GM20431 (cell line): ENCODE data around the gene QKI.
"Not testable (repeated sequence)": the region's sequence is repeated elsewhere in the genome, so short reads cannot be mapped to it uniquely, and the experiment has no call there.

Experiments used
- in situ Hi-C: fragments of 300-500 bp; cut with MseI, MboI; formaldehyde crosslinking; loops from one replicate; pipeline ENCODE4 v1.15.0; 2020; ENCODE audit warnings: low sequenced_read_pairs; ENCODE audit not compliant: unreplicated experiment

Gene QKI

GRCh38 chr6:163563318-163563717 lies 148.8 kb downstream of the QKI start:
- in situ Hi-C loops = no loop called here

DNA sequence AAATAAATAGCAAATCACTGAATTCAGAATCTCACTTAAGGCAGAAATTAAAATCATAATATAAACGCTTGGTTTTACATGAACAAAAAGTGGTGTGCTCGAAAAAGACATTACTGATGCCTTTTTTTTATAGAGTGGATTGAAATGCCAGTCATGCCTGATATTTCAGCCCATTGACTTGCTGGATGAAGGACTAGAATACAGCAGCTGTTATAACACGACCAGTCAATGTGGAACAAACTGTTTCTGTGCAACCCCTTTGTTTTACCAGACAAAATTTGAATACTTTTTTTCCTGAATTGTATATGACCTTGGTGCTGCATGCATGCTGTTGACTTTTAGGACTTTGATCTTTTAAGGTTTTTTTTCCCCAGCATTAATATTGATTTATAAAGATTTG lies 150.0 kb downstream of the QKI start:
- in situ Hi-C loops = no loop called here

- in situ Hi-C loops = no loop called here
Measured at GRCh38 chr6:163565140-163565539, 150.6 kb downstream of the QKI start.

GRCh38 chr6:163566056-163566455 lies 151.5 kb downstream of the QKI start:
- in situ Hi-C loops = no loop called here

DNA sequence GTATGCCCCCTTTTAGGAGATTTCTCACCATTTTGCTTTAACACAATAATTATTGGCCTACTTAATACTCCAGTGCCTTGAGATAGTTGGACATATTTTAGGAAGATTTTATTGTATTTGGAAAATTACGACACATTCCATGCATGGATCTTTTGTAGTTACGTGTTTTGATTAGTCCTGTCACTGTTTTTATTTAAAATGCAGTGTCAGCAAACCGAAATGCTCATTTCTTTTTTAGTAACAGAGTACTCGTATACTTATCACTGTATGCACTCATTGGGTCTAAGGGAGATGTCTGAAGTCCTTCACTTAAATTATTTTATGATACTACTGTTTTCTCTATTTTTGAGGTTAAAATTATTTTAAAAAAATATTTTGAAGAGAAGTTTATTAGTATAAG lies 153.8 kb downstream of the QKI start:
- in situ Hi-C loops = no loop called here

GRCh38 chr6:163570579-163571231 lies 156.2 kb downstream of the QKI start:
- in situ Hi-C loops = no loop called here

DNA sequence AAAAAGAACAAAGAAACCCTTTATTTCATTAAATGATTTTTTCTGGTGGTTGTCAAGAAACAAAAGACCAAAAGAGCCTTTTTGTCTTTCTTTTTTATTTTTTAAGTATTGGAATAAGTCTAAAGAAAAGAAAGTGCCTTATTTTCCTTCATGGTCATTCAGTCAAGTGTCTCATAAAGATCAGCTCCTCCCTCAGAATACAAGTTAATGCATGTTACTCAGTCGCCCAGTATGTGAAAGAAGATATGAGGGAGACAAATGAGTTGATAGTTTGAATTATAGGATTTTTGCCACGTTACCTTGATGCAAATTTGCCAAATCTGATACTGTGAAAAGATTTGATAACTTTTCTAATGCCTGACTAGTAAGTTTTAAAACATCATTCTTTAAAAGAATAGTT lies 157.2 kb downstream of the QKI start:
- in situ Hi-C loops = no loop called here

- in situ Hi-C loops = no loop called here
Measured at GRCh38 chr6:163572612-163573011, 158.1 kb downstream of the QKI start.

GRCh38 chr6:163573503-163574179 lies 159.1 kb downstream of the QKI start:
- in situ Hi-C loops = no loop called here

DNA sequence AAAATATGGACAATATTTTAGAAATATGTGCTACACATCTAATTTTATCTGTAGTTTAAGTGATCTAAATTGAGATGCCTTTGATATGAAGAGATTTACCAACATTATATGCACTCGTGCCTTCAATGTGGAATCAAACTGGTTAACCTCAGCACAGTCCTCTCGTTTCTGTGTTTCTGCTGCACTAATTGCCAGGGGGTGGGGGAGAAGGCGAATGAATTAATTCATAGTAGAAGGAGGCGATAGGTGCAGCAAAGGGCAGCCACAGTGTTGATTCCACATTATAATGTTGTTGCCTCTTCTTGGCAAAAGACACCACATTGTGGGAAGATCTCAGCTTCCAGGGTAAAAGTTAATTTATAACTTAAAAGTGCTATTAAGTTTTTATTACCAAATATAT lies 161.6 kb downstream of the QKI start:
- in situ Hi-C loops = no loop called here

- in situ Hi-C loops = no loop called here
Measured at GRCh38 chr6:163577404-163577803, 162.9 kb downstream of the QKI start.

- in situ Hi-C loops = no loop called here
Measured at GRCh38 chr6:163579111-163579879, 164.8 kb downstream of the QKI start.

DNA sequence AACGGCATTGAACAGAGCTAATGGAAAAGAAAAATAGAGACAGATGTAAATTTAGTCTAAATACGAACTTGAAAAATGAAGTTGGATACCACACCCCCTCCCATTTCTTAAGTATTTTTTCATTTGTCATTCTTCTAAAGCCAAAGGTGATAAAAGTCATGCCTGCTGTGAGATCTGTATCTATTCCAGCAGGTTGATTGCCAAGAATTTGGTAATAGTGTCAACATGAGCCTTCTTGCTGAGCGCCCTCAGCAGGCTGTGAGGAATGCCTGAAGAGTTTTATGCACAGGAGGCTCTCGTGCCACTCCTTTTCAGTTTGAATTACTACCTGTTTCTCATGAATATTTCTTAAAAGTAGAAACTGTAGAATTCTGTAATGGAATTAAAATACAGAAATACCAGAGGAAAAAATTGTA lies 165.4 kb downstream of the QKI start:
- in situ Hi-C loops = no loop called here

DNA sequence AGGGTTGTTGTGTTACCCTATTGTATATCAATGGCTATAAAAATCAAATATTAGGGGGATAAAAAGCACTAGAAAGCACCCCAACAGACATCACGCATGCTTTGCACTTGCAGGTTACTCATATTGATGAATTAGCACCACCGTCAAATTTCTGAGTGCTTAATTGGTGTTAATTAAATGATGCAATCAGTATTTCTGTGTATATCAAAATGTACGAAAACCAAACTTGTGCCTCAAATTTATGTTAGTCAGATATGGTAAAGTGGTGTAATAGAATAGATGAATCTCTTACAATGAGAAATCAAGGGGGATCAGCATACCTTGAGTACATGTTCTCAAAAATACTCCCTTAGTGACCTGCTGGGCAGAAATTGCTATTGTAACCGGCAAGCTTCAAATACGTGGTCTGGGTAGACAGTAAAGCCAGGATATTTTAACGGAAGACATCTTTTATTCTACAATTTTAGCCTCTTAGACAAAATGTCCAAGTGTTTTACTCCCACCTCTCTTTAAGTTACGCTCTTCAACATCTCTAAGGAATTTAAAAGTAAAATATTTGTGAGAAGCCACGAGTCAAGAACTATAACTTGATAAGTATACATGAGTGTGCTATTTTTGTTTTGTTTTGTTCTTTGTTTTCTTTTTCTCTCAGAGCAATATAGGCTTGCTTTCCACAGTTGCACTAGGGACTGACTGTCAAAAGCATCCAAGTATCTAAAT lies 166.0 kb downstream of the QKI start:
- in situ Hi-C loops = no loop called here

GRCh38 chr6:163583558-163583957 lies 169.0 kb downstream of the QKI start:
- in situ Hi-C loops = no loop called here

DNA sequence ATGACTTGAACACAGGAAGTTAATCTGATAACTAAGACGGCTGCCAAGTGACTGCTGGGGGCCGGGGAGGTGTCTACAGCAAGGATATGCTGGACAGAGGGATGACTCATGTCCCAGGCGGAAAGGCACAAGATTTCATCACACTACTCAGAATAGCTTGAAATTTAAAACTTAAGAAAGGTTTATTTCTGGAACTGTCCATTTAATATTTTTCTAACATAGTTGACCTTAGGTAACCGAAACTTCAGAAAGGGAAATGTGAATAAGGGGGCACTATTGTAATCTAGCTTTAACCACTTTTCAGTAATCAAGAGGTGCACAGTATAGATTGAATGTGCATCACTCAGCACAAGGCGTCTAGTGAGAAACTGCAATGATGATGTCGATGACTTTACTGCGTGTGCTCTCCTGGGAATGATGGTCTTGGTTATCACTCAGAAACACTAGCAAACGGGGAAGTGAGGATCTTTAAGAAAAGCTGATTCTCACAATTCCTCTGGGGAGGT lies 171.5 kb downstream of the QKI start:
- in situ Hi-C loops = no loop called here

DNA sequence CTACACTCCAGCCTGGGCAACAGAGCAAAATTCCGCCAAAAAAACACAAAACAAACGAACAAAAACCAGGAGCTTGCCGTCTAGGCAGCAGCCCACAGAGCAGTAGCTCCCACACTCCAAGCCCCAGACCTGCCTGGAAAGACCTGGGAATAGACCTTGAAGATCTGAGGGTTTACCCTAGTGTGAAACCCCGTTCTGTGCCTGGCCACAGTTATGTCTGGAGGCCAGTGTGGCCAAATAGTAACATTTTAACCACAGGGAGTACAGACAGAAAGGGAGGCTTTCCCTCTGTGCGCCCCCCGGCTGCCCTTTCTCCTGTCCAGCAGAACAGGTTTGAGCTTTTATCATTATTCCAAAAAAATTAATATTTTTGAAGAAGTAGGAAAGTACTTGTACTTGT lies 172.4 kb downstream of the QKI start:
- in situ Hi-C loops = no loop called here

- in situ Hi-C loops = no loop called here
Measured at GRCh38 chr6:163588220-163588919, 173.9 kb downstream of the QKI start.

DNA sequence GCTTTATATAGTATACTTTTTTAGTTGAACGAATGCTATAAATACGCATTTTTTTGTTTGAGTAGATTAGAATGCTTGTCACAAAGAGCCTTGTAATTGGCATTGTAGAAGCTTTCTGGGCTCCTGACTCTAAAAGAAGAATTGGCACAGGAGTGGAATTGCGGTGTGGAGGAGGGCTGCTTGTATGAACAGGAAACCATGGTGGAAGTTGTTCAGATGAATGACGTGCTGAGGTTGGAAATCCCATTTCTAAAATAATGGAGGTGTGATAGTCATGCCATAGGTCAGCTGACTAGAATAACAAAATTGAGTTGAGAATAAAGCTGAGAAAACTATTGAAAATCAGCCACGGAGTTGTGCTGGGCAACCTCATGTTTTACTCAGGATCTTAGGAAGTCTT lies 174.9 kb downstream of the QKI start:
- in situ Hi-C loops = no loop called here

DNA sequence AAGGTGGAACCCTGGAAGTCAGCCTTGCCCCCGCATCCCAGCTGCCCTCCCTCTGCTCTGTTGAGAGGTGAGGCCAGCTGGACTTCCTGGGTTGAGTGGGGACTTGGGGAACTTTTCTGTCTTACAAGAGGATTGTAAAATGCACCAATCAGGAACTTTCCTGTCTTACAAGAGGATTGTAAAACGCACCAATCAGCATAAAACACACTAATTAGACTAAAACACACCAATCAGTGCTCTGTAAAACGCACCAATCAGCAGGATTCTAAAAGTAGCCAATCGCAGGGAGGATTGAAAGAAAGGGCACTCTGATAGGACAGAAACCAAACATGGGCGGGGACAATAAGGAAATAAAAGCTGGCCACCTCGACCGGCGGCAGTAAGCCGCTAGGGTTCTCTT lies 175.6 kb downstream of the QKI start:
- in situ Hi-C loops = not testable (repeated sequence)
